Esophagus muscularis mucosa (tissue), 4 donors: ENCODE results near the gene SLC30A2.

ENCODE experiments used
- CTCF ChIP-seq, 3 experiments: fragments of 200-600 bp in 2 of 3; fragments of 450-650 bp in 1 of 3; sonication (generic) in 2 of 3; IDR thresholded peaks; one replicate each; pipeline ENCODE4 v1.5.1; 2017 to 2019; ENCODE audit warnings: antibody characterized with exemption in 3 of 3, mild to moderate bottlenecking in 2 of 3, moderate library complexity in 1 of 3
- EP300 ChIP-seq: sonication (generic); formaldehyde crosslinking; IDR thresholded peaks from one replicate; pipeline ENCODE4 v1.6.1; 2017; ENCODE audit warnings: antibody characterized with exemption
- POLR2A ChIP-seq: fragments of 450-650 bp; IDR thresholded peaks from one replicate; pipeline ENCODE4 v1.6.1; 2017; ENCODE audit warnings: antibody characterized with exemption, moderate library complexity, mild to moderate bottlenecking, low read depth

- no peak for TF ChIP-seq POLR2A
- TF ChIP-seq CTCF (IDR thresholded peaks at IDR 0.05) = no peak
- TF ChIP-seq EP300 = no peak
Measured at GRCh38 chr1:26047278-26047874, 1.5 kb upstream of the SLC30A2 start.
